Smooth muscle cell of the coronary artery (primary cell): ENCODE measurements around the gene ZNF503. TPM values are rescaled to one million over a fixed set of nuclear protein-coding genes. Genes with fewer than 3 reads are reported as not detected.

ENCODE experiments used
- total RNA-seq: library from RNA; depleted of rRNA; stranded (reverse); fragments of >200 nt; gene quantifications from 2 replicates; pipeline ENCODE4 v1.2.3, GENCODE V29; 2014; ENCODE audit warnings: low replicate concordance

ZNF503 gene, protein sequence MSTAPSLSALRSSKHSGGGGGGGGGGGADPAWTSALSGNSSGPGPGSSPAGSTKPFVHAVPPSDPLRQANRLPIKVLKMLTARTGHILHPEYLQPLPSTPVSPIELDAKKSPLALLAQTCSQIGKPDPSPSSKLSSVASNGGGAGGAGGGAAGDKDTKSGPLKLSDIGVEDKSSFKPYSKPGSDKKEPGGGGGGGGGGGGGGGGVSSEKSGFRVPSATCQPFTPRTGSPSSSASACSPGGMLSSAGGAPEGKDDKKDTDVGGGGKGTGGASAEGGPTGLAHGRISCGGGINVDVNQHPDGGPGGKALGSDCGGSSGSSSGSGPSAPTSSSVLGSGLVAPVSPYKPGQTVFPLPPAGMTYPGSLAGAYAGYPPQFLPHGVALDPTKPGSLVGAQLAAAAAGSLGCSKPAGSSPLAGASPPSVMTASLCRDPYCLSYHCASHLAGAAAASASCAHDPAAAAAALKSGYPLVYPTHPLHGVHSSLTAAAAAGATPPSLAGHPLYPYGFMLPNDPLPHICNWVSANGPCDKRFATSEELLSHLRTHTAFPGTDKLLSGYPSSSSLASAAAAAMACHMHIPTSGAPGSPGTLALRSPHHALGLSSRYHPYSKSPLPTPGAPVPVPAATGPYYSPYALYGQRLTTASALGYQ
- 1.6 and 3.6 TPM in 2 replicates for total RNA-seq

GRCh38 chr10:75401569-75402485 lies at the start of gene ZNF503:
TSS of gene ZNF503 (minus strand) at chr10:75401764. CDS start at chr10:75401419, 345 bp downstream.

DNA sequence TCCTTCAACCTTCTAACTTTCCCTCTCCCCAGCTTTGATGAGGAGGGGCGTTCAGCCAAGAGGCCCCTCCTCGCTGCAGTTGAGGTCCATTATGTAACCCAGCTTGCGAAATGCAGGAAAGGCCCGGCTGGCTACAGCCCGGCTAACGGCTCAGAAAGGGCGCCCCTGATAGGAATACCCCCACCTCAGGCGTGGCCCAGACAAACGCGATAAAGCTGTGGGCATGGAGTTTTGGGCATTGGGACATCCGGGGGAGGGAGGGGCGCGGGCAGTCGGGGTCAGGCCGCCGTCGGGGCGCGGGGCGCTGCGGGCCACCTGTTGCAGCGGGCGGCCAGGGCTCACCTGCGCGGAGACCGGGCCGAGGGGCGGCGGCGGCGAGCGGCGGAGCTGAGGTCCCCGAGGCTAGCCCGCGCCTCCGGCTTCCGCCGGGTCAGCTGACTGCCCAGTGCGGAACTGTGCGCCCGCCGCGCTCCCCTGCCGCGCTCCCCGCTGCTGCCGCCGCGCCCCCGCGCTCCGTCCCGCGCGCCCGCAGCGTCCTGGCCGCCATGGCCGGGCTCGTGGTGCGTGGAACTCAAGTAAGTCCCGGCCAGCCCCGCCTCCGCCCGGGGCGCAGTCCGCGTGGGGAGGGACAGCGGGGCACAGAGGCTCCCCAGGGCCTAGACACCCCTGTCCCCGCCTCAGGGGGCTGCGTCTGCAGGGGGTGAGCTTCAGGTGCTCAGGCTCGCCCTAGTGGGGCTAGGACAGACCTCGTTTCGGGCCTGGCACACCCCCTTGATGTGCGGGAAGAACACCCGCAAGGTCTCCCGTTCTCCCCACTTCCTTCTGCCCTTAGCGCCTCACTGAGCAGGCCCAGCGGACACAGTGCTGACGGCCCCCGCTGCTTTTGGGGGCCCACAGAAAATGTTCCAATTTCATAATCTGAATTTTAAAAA lies 29.9 kb upstream of the ZNF503 start, which contains the start of gene LRMDA:
TSS of gene LRMDA (plus strand) at position 445 of the 932 bp plus-strand sequence.

Other genes starting within 250 kb of the ZNF503 start
- 88.0 and 187 TPM in 2 replicates for gene VDAC2, start 191.0 kb downstream of the ZNF503 start, total RNA-seq
- 7.6 and 13.2 TPM in 2 replicates for gene COMTD1, start 165.8 kb downstream of the ZNF503 start, total RNA-seq
- 1.5 and 2.3 TPM in 2 replicates for gene LRMDA, start 29.9 kb upstream of the ZNF503 start, total RNA-seq